Muscle of leg (tissue), 11 donors: ENCODE results near the gene FAM171A1. TPM values are rescaled to one million over a fixed set of nuclear protein-coding genes. Genes with fewer than 3 reads are reported as not detected.
A peak's percentile ranks its signal among the peaks of the same experiment; 100 is the strongest.

Experiments used
- DNase-seq: peaks from one replicate; pipeline ENCODE4 v3.0.0; 2013
- H3K27ac ChIP-seq: one replicate; pipeline ENCODE4 v1.5.1; 2013; ENCODE audit warnings: mild to moderate bottlenecking, low read length, control low read depth
- H3K27me3 ChIP-seq: one replicate; pipeline ENCODE4 v1.6.1; 2013; ENCODE audit warnings: low read length; ENCODE audit not compliant: control insufficient read depth, insufficient read depth
- H3K36me3 ChIP-seq: one replicate; pipeline ENCODE4 v1.6.1; 2013; ENCODE audit warnings: low read length; ENCODE audit not compliant: control insufficient read depth, insufficient read depth
- H3K4me1 ChIP-seq: one replicate; pipeline ENCODE4 v1.6.1; 2013; ENCODE audit warnings: low read length; ENCODE audit not compliant: control insufficient read depth, insufficient read depth
- H3K4me3 ChIP-seq: one replicate; pipeline ENCODE4 v1.5.1; 2013; ENCODE audit warnings: low read length, control low read depth
- H3K9me3 ChIP-seq: replicated peaks from 2 replicates; pipeline ENCODE4 v1.6.1; 2013; ENCODE audit warnings: low read depth, low read length; ENCODE audit not compliant: control insufficient read depth
- WGBS: methylation state at CpG from one replicate; pipeline ENCODE4 v1.1.5; 2013; ENCODE audit warnings: missing lambda C conversion rate; ENCODE audit not compliant: insufficient coverage; 5-methylcytosine and 5-hydroxymethylcytosine counted together
- polyA plus RNA-seq, 8 donors: library from polyadenylated mRNA; unstranded; fragments of 120-200 nt; gene quantifications; one replicate each; pipeline versions ENCODE4 v1.2.1 to v1.2.3, GENCODE V29; 2013; ENCODE audit warnings: inconsistent platforms in 1 of 8, low replicate concordance in 1 of 8; ENCODE audit not compliant: insufficient read length in 8 of 8, insufficient read depth in 1 of 8
- total RNA-seq: library from RNA; stranded (reverse); fragments of 120-200 nt; gene quantifications from one replicate; pipeline ENCODE4 v1.2.4, GENCODE V29; 2013

The FAM171A1 gene
- total and polyA plus RNA-seq, 9 donors, result 19.6 to 50.9 (median 35.3) TPM

- DNase-seq, result peak; percentile 43
- peaks cover 27% of the 10 kb centered on the region for H3K4me1 ChIP-seq
- no peaks in the 10 kb centered on the region for H3K9me3 ChIP-seq
- no peaks in the 10 kb centered on the region for H3K27me3 ChIP-seq
- no peak overlapping the region for H3K27ac ChIP-seq
- WGBS, result 20% methylated on average over 1 of the region's 2 CpGs
- no peak overlapping the region for H3K4me3 ChIP-seq
- no peaks in the 10 kb centered on the region for H3K36me3 ChIP-seq
Measured at GRCh38 chr10:15166325-15166724, 204.8 kb downstream of the FAM171A1 start.

GRCh38 chr10:15163253-15163828, 207.7 kb downstream of the FAM171A1 start:
- H3K27me3 ChIP-seq, result no peaks in the 10 kb centered on the region
- no peak overlapping the region for H3K4me3 ChIP-seq
- DNase-seq, result peak; percentile 26
- H3K9me3 ChIP-seq, result no peaks in the 10 kb centered on the region
- H3K4me1 ChIP-seq, result peaks cover 11% of the 10 kb centered on the region
- no CpG with 5 or more reads among the region's 2 CpGs for WGBS
- H3K27ac ChIP-seq, result no peak overlapping the region
- H3K36me3 ChIP-seq, result no peaks in the 10 kb centered on the region

Other genes starting within 250 kb of the FAM171A1 start
- gene NMT2, start 202.6 kb downstream of the FAM171A1 start, total RNA-seq, result 17.8 TPM
- 10 to 100 TPM; 15.2 to 21.3 (median 16.3) TPM for gene NMT2, start 202.6 kb downstream of the FAM171A1 start, polyA plus RNA-seq